HepG2 (cell line): ENCODE results near the gene ATP6V0A1. TPM values are rescaled to one million over a fixed set of nuclear protein-coding genes. Genes with fewer than 3 reads are reported as not detected.
A peak's percentile ranks its signal among the peaks of the same experiment; 100 is the strongest.

ENCODE experiments used
- AGO2 ChIP-seq: fragments of 200-400 bp; formaldehyde crosslinking; optimal IDR thresholded peaks from 2 replicates; pipeline ENCODE3; 2017; ENCODE audit warnings: mild to moderate bottlenecking, low read depth, low read length, moderate library complexity
- ARNTL ChIP-seq: sonication (generic); formaldehyde crosslinking; IDR thresholded peaks from 2 replicates; pipeline ENCODE4 v1.4.0; 2020; ENCODE audit warnings: mild to moderate bottlenecking, missing genetic modification reagents
- CAMTA2 ChIP-seq: sonication (generic); formaldehyde crosslinking; IDR thresholded peaks from 2 replicates; pipeline ENCODE4 v1.4.0; 2020; ENCODE audit warnings: mild to moderate bottlenecking, missing genetic modification reagents, borderline replicate concordance
- DR1 ChIP-seq: sonication (generic); formaldehyde crosslinking; IDR thresholded peaks from 2 replicates; pipeline ENCODE4 v1.8.0; 2021; ENCODE audit warnings: mild to moderate bottlenecking, missing genetic modification reagents, inconsistent platforms
- FIP1L1 ChIP-seq: fragments of 200-400 bp; formaldehyde crosslinking; IDR thresholded peaks from 2 replicates; pipeline ENCODE4 v1.6.1; 2018; ENCODE audit warnings: low read depth, mild to moderate bottlenecking, low read length, moderate library complexity, borderline replicate concordance; ENCODE audit not compliant: insufficient read depth
- FLYWCH1 ChIP-seq: sonication (generic); formaldehyde crosslinking; IDR thresholded peaks from 2 replicates; pipeline ENCODE4 v1.8.1; 2023; ENCODE audit warnings: mild to moderate bottlenecking, missing genetic modification reagents
- KLF16 ChIP-seq, 2 experiments: sonication (generic) in 1 of 2; formaldehyde crosslinking in 1 of 2; IDR thresholded peaks; 2 replicates each; pipeline versions ENCODE4 v1.6.1 to v1.8.0; 2016 to 2023; ENCODE audit warnings: missing genetic modification reagents in 2 of 2, missing compliant biosample characterization in 1 of 2
- MTF2 ChIP-seq: sonication (generic); formaldehyde crosslinking; IDR thresholded peaks from 2 replicates; pipeline ENCODE4 v1.5.0; 2020; ENCODE audit warnings: missing genetic modification reagents, borderline replicate concordance
- NKX3-1 ChIP-seq: sonication (generic); formaldehyde crosslinking; IDR thresholded peaks from 2 replicates; pipeline ENCODE4 v1.5.0; 2020; ENCODE audit warnings: missing genetic modification reagents
- PBX2 ChIP-seq: IDR thresholded peaks from 2 replicates; pipeline ENCODE4 v1.6.1; 2016; ENCODE audit warnings: control low read depth
- PTBP1 ChIP-seq: fragments of 200-400 bp; formaldehyde crosslinking; IDR thresholded peaks from 2 replicates; pipeline ENCODE4 v1.6.1; 2018; ENCODE audit warnings: low read length, low read depth; ENCODE audit not compliant: poor library complexity, severe bottlenecking
- RERE ChIP-seq: IDR thresholded peaks from 2 replicates; pipeline ENCODE4 v1.6.1; 2016; ENCODE audit warnings: low read depth, missing genetic modification reagents, missing compliant biosample characterization
- RFX5 ChIP-seq: IDR thresholded peaks from 2 replicates; pipeline ENCODE4 v1.6.1; 2011; ENCODE audit warnings: low read depth, low read length, improper control_type of control experiment
- SALL1 ChIP-seq: sonication (generic); formaldehyde crosslinking; IDR thresholded peaks from 2 replicates; pipeline ENCODE4 v1.8.0; 2022; ENCODE audit warnings: mild to moderate bottlenecking, missing genetic modification reagents
- SKI ChIP-seq: fragments of 450-650 bp; IDR thresholded peaks from one replicate; pipeline ENCODE4 v1.6.1; 2018; ENCODE audit warnings: mild to moderate bottlenecking; ENCODE audit not compliant: partially characterized antibody
- ZEB1 ChIP-seq: IDR thresholded peaks from 2 replicates; pipeline ENCODE4 v1.6.1; 2012; ENCODE audit warnings: mild to moderate bottlenecking, low read depth, inconsistent platforms; ENCODE audit not compliant: insufficient replicate concordance
- ZFP82 ChIP-seq: sonication (generic); formaldehyde crosslinking; IDR thresholded peaks from 2 replicates; pipeline ENCODE4 v1.5.1; 2020; ENCODE audit warnings: mild to moderate bottlenecking, missing genetic modification reagents, borderline replicate concordance
- ZFYVE20 ChIP-seq: sonication (generic); formaldehyde crosslinking; IDR thresholded peaks from 2 replicates; pipeline ENCODE4 v1.8.0; 2023; ENCODE audit warnings: low read depth, mild to moderate bottlenecking, moderate library complexity, missing genetic modification reagents, borderline replicate concordance
- ZNF256 ChIP-seq: sonication (generic); formaldehyde crosslinking; conservative IDR thresholded peaks from 2 replicates; pipeline ENCODE4 v1.4.0; 2020; ENCODE audit warnings: missing genetic modification reagents
- ZNF335 ChIP-seq: sonication (generic); formaldehyde crosslinking; IDR thresholded peaks from 2 replicates; pipeline ENCODE4 v1.4.0; 2020; ENCODE audit warnings: missing genetic modification reagents
- ZNF343 ChIP-seq: sonication (generic); formaldehyde crosslinking; IDR thresholded peaks from 2 replicates; pipeline ENCODE4 v1.4.0; 2020; ENCODE audit warnings: mild to moderate bottlenecking, missing genetic modification reagents
- polyA plus RNA-seq, 8 experiments: library from polyadenylated mRNA; depleted of rRNA in 3 of 8; stranded (reverse) in 7 of 8; unstranded in 1 of 8; fragments of >200 nt; fragmentation: Illumina TruSeq in 4 of 8; extraction: Trizol in 4 of 8; gene quantifications; 2 replicates each; pipeline versions ENCODE4 v1.2.1 to v1.2.3, GENCODE V29; 2011 to 2016; ENCODE audit warnings: low read depth in 4 of 8, missing spikeins in 1 of 8, mixed read lengths in 1 of 8; ENCODE audit not compliant: insufficient read depth in 1 of 8
- total RNA-seq, 5 experiments: library from RNA; depleted of rRNA; stranded (reverse); fragments of >200 nt; fragmentation: Illumina TruSeq; extraction: Trizol; gene quantifications; 2 replicates each; pipeline ENCODE4 v1.2.3, GENCODE V29; 2016; ENCODE audit warnings: low read depth in 1 of 5
- TF ChIP-seq, protein P1 (sequence below): sonication (generic); formaldehyde crosslinking; IDR thresholded peaks from 2 replicates; pipeline ENCODE4 v1.8.1; 2022; ENCODE audit warnings: low read depth, mild to moderate bottlenecking, missing genetic modification reagents

ATP6V0A1 gene
- total and polyA plus RNA-seq, 2 of the 13 experiments (the other 11 are each of a cell fraction or from before 2014, with no cell fraction given): 27.9 to 54.1 TPM

DNA sequence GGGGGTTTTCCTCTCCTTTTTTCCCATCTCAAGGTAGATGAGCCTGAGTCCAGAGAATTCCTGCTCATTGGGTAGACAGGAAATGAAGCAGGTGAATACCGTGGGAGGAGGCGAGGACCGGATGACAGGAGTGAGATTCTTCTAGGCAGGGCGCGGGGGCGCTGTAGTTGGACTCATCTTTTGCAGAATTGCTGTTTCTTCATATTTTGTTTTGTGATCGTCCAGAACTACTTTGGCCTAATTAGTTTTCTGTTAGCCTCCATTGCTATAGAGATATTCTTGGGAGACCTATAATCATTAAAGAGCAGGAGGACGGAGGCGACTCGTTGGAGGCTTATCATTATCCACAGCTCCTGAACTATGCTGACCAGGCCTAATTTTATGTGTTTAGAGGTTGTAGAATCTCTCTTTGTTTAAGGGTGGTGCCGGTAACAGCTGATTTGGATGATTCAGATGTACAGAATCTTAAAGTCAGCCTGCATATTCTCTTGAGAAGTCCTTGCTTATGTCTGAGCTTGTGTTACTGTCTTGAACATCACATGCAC lies 650 bp downstream of the ATP6V0A1 start (continued):
- TF ChIP-seq ZEB1 (no peak), FLYWCH1 (CRISPR knock-in tag) (no peak), ZNF335 (CRISPR knock-in tag) (no peak), ARNTL (CRISPR knock-in tag) (no peak), KLF16 (CRISPR knock-in tag; IDR thresholded peaks at IDR 0.05) (0 out of 4 replicates have a peak, but pooled peaks of 1 of the 2 experiments have one; percentile 5), FIP1L1 (no peak), PTBP1 (no peak), AGO2 (no peak), RERE (no peak), DR1 (no peak), ZNF256 (no peak), ZNF343 (no peak), RFX5 (no peak), SKI (no peak), ZFYVE20 (CRISPR knock-in tag) (no peak), SALL1 (no peak), ZFP82 (CRISPR knock-in tag) (no peak), MTF2 (CRISPR knock-in tag) (no peak), NKX3-1 (no peak), CAMTA2 (CRISPR knock-in tag) (no peak), PBX2 (CRISPR knock-in tag) (no peak)
- TF ChIP-seq, protein P1, sequence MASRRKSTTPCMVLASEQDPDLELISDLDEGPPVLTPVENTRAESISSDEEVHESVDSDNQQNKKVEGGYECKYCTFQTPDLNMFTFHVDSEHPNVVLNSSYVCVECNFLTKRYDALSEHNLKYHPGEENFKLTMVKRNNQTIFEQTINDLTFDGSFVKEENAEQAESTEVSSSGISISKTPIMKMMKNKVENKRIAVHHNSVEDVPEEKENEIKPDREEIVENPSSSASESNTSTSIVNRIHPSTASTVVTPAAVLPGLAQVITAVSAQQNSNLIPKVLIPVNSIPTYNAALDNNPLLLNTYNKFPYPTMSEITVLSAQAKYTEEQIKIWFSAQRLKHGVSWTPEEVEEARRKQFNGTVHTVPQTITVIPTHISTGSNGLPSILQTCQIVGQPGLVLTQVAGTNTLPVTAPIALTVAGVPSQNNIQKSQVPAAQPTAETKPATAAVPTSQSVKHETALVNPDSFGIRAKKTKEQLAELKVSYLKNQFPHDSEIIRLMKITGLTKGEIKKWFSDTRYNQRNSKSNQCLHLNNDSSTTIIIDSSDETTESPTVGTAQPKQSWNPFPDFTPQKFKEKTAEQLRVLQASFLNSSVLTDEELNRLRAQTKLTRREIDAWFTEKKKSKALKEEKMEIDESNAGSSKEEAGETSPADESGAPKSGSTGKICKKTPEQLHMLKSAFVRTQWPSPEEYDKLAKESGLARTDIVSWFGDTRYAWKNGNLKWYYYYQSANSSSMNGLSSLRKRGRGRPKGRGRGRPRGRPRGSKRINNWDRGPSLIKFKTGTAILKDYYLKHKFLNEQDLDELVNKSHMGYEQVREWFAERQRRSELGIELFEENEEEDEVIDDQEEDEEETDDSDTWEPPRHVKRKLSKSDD (CRISPR knock-in tag): no peak
